Retinal pigment epithelial cell (primary cell): Measurements from ENCODE around the gene TMEM151B.
"Not testable (repeated sequence)": the region's sequence is repeated elsewhere in the genome, so short reads cannot be mapped to it uniquely, and the experiment has no call there.

Source experiments
- DNase-seq: peaks from one replicate; pipeline ENCODE4 v3.0.0-alpha.2; 2010; ENCODE audit warnings: low read depth
- H3K4me3 ChIP-seq: 2 replicates; pipeline ENCODE4 v1.5.1; 2011; ENCODE audit warnings: mild to moderate bottlenecking, low read length, control low read depth, moderate library complexity
- CTCF ChIP-seq: conservative IDR thresholded peaks from 2 replicates; pipeline ENCODE4 v1.5.1; 2011; ENCODE audit warnings: low read depth, low read length, control low read depth, inconsistent platforms

Gene TMEM151B

GRCh38 chr6:44312901-44313788, 42.9 kb downstream of the TMEM151B start, which contains the start of gene AARS2:
TSS of gene AARS2 (minus strand) at chr6:44313347. CDS start at chr6:44313323, 24 bp downstream.
- peak; percentile 43 for DNase-seq
- H3K4me3 ChIP-seq = peak within 1 kb of the TSS; percentile 96
- peak; percentile 99 for TF ChIP-seq CTCF

- not testable (repeated sequence) for DNase-seq, H3K4me3 ChIP-seq
Observed at GRCh38 chr6:44314657-44315056, 44.4 kb downstream of the TMEM151B start.

GRCh38 chr6:44315516-44315915, 45.3 kb downstream of the TMEM151B start:
- no peak overlapping the region for H3K4me3 ChIP-seq
- TF ChIP-seq CTCF = no peak
- DNase-seq = no peak

GRCh38 chr6:44315951-44316350, 45.7 kb downstream of the TMEM151B start:
- H3K4me3 ChIP-seq = no peak overlapping the region
- no peak for TF ChIP-seq CTCF
- DNase-seq = no peak

- H3K4me3 ChIP-seq = no peak overlapping the region
- no peak for DNase-seq
- no peak for TF ChIP-seq CTCF
Observed at GRCh38 chr6:44316481-44316880, 46.2 kb downstream of the TMEM151B start.

GRCh38 chr6:44317136-44317631, 46.9 kb downstream of the TMEM151B start:
- not testable (repeated sequence) for DNase-seq, H3K4me3 ChIP-seq

GRCh38 chr6:44321210-44321609, 51.0 kb downstream of the TMEM151B start:
- TF ChIP-seq CTCF = no peak

GRCh38 chr6:44327096-44327495, 56.8 kb downstream of the TMEM151B start:
- DNase-seq = no peak
- no peak for TF ChIP-seq CTCF
- no peak overlapping the region for H3K4me3 ChIP-seq

More at GRCh38 chr6:44321210-44321609, 51.0 kb downstream of the TMEM151B start:
- H3K4me3 ChIP-seq = no peak overlapping the region
- no peak for DNase-seq
